ENCODE results near the gene CD99.

GRCh38 chrX:2710041-2710840 is 19.1 kb downstream of the CD99 start:
- TF ChIP-seq, protein P1, sequence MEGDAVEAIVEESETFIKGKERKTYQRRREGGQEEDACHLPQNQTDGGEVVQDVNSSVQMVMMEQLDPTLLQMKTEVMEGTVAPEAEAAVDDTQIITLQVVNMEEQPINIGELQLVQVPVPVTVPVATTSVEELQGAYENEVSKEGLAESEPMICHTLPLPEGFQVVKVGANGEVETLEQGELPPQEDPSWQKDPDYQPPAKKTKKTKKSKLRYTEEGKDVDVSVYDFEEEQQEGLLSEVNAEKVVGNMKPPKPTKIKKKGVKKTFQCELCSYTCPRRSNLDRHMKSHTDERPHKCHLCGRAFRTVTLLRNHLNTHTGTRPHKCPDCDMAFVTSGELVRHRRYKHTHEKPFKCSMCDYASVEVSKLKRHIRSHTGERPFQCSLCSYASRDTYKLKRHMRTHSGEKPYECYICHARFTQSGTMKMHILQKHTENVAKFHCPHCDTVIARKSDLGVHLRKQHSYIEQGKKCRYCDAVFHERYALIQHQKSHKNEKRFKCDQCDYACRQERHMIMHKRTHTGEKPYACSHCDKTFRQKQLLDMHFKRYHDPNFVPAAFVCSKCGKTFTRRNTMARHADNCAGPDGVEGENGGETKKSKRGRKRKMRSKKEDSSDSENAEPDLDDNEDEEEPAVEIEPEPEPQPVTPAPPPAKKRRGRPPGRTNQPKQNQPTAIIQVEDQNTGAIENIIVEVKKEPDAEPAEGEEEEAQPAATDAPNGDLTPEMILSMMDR (IDR thresholded peaks at IDR 0.05): no peak
- peak in 1 of 4 donors; percentile 31 for TF ChIP-seq POLR2A (IDR thresholded peaks at IDR 0.05)
